ENCODE measurements around the gene AADACL3.

DNA sequence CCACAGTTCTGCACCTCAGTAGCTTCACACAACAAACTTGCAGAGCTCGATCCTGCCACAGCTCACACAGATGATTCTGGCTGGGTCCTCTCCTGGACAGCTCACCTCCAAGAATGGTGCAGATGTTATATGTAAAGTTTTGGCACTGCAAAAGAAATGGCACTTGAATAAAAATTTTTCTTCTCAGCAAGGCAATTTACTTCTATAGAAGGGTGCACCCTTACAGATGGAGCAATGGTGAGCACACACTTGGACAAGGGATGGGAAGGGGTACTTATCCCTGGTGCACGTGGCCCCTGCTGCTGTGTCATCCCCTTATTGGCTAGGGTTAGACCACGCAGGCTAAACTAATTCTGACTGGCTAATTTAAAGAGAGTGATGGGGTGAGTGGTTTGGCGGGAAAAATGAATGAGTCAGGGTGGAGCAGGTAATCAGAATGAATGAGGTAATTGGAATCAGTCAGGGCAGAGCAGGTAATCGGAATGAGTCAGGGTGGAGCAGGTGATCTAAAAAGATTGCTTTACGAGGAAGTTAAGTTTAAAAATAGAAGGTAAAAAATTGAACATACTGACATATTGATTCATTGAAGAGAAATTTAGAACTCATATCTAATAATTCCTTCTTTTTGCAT, 12.0 kb upstream of the AADACL3 start:
- TF ChIP-seq POLR2AphosphoS5 (IDR thresholded peaks at IDR 0.05; ENCODE audit: insufficient read depth, low read depth, low read length) (no peak), CTCF (IDR thresholded peaks at IDR 0.05; ENCODE audit: extremely low read depth in 1 of 2, insufficient read depth in 1 of 2, low read depth in 1 of 2, low read length in 2 of 2) (no peak), EZH2 (IDR thresholded peaks at IDR 0.05; ENCODE audit: borderline replicate concordance, low read depth, low read length, severe bottlenecking) (no peak), POLR2A (IDR thresholded peaks at IDR 0.05; ENCODE audit: low read depth, low read length) (no peak), FOS (IDR thresholded peaks at IDR 0.05; ENCODE audit: borderline replicate concordance, insufficient read depth, low read length) (no peak), MAX (IDR thresholded peaks at IDR 0.05; ENCODE audit: insufficient read depth, insufficient read length) (no peak)
